WTC11 (cell line): ENCODE measurements around the gene LMBR1.

ENCODE experiments used
- ATF2 ChIP-seq: sonication (generic); formaldehyde crosslinking; IDR thresholded peaks from 2 replicates; pipeline ENCODE4 v1.8.1; 2022; ENCODE audit warnings: low read depth, missing genetic modification reagents, borderline replicate concordance
- CTCF ChIP-seq: fragments of 200-600 bp; IDR thresholded peaks from 2 replicates; pipeline ENCODE4 v1.8.0; 2022; ENCODE audit warnings: antibody characterized with exemption
- E2F4 ChIP-seq: sonication (generic); formaldehyde crosslinking; IDR thresholded peaks from 2 replicates; pipeline ENCODE4 v1.8.1; 2022; ENCODE audit warnings: low read depth, mild to moderate bottlenecking, moderate library complexity, missing genetic modification reagents, borderline replicate concordance
- ELF4 ChIP-seq: sonication (generic); formaldehyde crosslinking; IDR thresholded peaks from 2 replicates; pipeline ENCODE4 v1.8.1; 2022; ENCODE audit warnings: low read depth, mild to moderate bottlenecking, moderate library complexity, missing genetic modification reagents
- PREB ChIP-seq: sonication (generic); formaldehyde crosslinking; IDR thresholded peaks from 2 replicates; pipeline ENCODE4 v1.8.1; 2022; ENCODE audit warnings: mild to moderate bottlenecking, missing genetic modification reagents, moderate library complexity, borderline replicate concordance
- STAT6 ChIP-seq: sonication (generic); formaldehyde crosslinking; conservative IDR thresholded peaks from 2 replicates; pipeline ENCODE4 v1.8.1; 2023; ENCODE audit warnings: mild to moderate bottlenecking, low read depth, missing genetic modification reagents, moderate library complexity
- TEAD4 ChIP-seq: sonication (generic); formaldehyde crosslinking; IDR thresholded peaks from 2 replicates; pipeline ENCODE4 v1.8.0; 2022; ENCODE audit warnings: mild to moderate bottlenecking, missing genetic modification reagents
- USF1 ChIP-seq: sonication (generic); formaldehyde crosslinking; IDR thresholded peaks from 2 replicates; pipeline ENCODE4 v1.8.0; 2022; ENCODE audit warnings: mild to moderate bottlenecking, missing genetic modification reagents
- ZBTB21 ChIP-seq: sonication (generic); formaldehyde crosslinking; IDR thresholded peaks from 2 replicates; pipeline ENCODE4 v1.8.1; 2023; ENCODE audit warnings: mild to moderate bottlenecking, missing genetic modification reagents, borderline replicate concordance
- ZNF121 ChIP-seq: sonication (generic); formaldehyde crosslinking; IDR thresholded peaks from 2 replicates; pipeline ENCODE4 v1.8.0; 2023; ENCODE audit warnings: missing genetic modification reagents
- ZNF281 ChIP-seq: sonication (generic); formaldehyde crosslinking; IDR thresholded peaks from 2 replicates; pipeline ENCODE4 v1.8.0; 2023; ENCODE audit warnings: mild to moderate bottlenecking, missing genetic modification reagents

- TF ChIP-seq USF1 (CRISPR knock-in tag) = no peak
- TF ChIP-seq CTCF = no peak
- TF ChIP-seq TEAD4 = no peak
- TF ChIP-seq E2F4 (CRISPR knock-in tag) = no peak
- TF ChIP-seq ZNF281 (CRISPR knock-in tag) = no peak
- no peak for TF ChIP-seq STAT6 (CRISPR knock-in tag)
- TF ChIP-seq PREB = no peak
- TF ChIP-seq ZNF121 = no peak
- TF ChIP-seq ATF2 (CRISPR knock-in tag) = no peak
- no peak for TF ChIP-seq ELF4 (CRISPR knock-in tag)
- no peak for TF ChIP-seq ZBTB21 (CRISPR knock-in tag)
Observed at GRCh38 chr7:156781972-156782371, 111.0 kb downstream of the LMBR1 start.
